Measurements from ENCODE around the gene SMS. TPM values are rescaled to one million over a fixed set of nuclear protein-coding genes. Genes with fewer than 3 reads are reported as not detected.

The SMS gene
- total RNA-seq: 119 and 141 TPM in 2 replicates

DNA sequence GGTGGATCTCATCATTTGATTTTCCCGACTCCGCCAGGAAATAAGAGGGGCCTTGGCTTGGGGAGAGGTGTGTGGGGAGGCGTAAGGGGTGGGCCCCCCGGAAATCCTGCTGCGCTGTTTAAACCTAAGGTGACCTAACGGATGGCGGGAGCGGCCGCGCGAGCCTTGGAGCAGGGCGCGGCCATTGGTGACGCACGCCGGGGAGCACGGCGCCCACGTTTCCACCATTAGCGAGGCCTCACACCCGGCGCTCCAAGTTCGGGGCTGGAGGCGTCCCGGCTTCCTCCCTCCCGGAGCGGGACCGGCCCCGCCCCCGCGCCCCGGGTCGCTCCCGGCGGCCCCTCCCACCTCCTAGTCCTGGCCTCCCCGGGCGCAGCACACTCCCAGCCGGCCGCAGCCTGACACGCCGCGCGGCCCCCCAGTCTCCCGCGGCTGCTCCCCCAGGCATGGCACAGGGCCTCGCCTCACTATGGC is at the start of gene SMS:
TSS of gene SMS (plus strand) at position 354 of the 474 bp plus-strand sequence. CDS start at position 470, 116 bp downstream.

GRCh38 chrX:22032084-22032483 is 91.6 kb downstream of the SMS start, which contains the start of gene PHEX:
Gene PHEX, plus strand, starts transcription at chrX:22032325. Its CDS starts 681 bp downstream, at chrX:22033006.

Other genes with a start within 250 kb of the SMS start
- gene SMPX, start 182.6 kb upstream of the SMS start, total RNA-seq: not detected in 2 replicates
- 5.6 and 7.8 TPM in 2 replicates for gene MBTPS2, start 101.1 kb upstream of the SMS start, total RNA-seq
- 0.65 and 1.5 TPM in 2 replicates for gene YY2, start 84.7 kb upstream of the SMS start, total RNA-seq
- gene PHEX, start 91.6 kb downstream of the SMS start, total RNA-seq: 0.96 and 0.98 TPM in 2 replicates

Data from vein endothelial cell (primary cell).